Measurements from ENCODE around the gene PAX7. TPM values are rescaled to one million over a fixed set of nuclear protein-coding genes. Genes with fewer than 3 reads are reported as not detected.
"Not testable (repeated sequence)": the region's sequence is repeated elsewhere in the genome, so short reads cannot be mapped to it uniquely, and the experiment has no call there.

The PAX7 gene
- total and polyA plus RNA-seq, 9 of the 15 experiments (the other 6 are each of a cell fraction or from before 2014, with no cell fraction given): not detected

DNA sequence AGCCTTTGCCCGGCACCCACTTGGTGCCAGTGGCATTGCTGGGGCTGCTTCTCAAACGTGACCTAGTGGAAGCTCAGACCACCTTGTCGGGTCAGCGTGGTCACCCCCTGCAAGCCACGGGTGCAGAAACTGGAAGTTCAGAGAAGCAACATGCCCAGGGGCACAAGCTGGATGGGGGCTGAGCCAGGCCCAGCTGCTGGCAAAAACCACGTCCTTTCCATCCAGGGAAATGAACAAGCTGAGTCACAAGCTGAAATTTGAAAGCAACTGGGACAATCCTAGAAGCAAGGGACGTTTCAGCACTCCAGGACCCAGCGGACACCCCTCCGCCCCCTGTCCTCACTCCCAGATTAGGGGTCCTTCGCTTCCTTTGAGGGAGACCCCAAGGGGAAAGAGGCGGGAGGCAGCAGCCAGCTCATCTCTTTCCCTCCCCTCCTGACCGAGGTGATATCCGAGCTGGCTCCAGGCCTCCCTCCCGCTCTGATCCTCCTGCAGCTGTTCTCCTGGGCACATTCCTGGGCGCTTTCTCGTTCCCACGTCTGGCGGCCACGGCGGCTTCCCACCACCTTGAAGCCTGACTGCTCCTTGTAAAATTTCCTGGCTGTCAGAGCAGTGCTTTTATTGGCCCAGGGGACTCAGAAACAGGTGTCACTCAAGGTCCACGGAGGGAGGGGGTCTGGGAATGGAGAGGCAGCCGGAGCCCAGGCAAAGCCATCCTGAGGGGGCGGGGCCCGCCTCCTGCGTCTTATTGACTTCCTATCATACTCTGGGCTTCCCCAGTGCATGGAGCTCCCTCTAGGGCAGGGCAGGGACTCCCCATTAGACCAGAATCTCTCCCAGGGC lies 62.8 kb downstream of the PAX7 start:
- TF ChIP-seq, protein P1, sequence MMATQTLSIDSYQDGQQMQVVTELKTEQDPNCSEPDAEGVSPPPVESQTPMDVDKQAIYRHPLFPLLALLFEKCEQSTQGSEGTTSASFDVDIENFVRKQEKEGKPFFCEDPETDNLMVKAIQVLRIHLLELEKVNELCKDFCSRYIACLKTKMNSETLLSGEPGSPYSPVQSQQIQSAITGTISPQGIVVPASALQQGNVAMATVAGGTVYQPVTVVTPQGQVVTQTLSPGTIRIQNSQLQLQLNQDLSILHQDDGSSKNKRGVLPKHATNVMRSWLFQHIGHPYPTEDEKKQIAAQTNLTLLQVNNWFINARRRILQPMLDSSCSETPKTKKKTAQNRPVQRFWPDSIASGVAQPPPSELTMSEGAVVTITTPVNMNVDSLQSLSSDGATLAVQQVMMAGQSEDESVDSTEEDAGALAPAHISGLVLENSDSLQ (IDR thresholded peaks at IDR 0.05): peak; percentile 43
- TF ChIP-seq ZNF764 (CRISPR knock-in tag; IDR thresholded peaks at IDR 0.05; ENCODE audit: low read depth) (no peak), RBM22 (IDR thresholded peaks at IDR 0.05; ENCODE audit: low read depth, low read length, poor library complexity, severe bottlenecking) (no peak), BHLHE40 (IDR thresholded peaks at IDR 0.05; ENCODE audit: low read length) (no peak), CBFA2T2 (conservative IDR thresholded peaks at IDR 0.05) (no peak)
- Histone ChIP-seq H3K27ac (ENCODE audit: extremely low read depth, low read depth, low read length) (no peak overlapping the region), H3K36me3 (ENCODE audit: control insufficient read depth, insufficient read depth, low read length) (no peaks in the 10 kb centered on the region), H3K27me3 (ENCODE audit: control insufficient read depth in 2 of 2, insufficient read depth in 2 of 2, low read length in 2 of 2) (peaks cover 13 to 52% of the 10 kb centered on the region in 2 experiments; a peak in 3 of 5 replicates), H3K79me2 (ENCODE audit: control insufficient read depth, insufficient read depth, low read length) (no peaks in the 10 kb centered on the region), H3K9ac (ENCODE audit: insufficient read depth in 1 of 2, low read depth in 2 of 2, low read length in 2 of 2) (no peak overlapping the region), H2AFZ (ENCODE audit: low read depth, low read length) (no peak overlapping the region), H3K4me1 (replicated peaks in 1 of 2; ENCODE audit: control insufficient read depth in 2 of 2, insufficient read depth in 2 of 2, low read length in 2 of 2) (no peaks in the 10 kb centered on the region), H3K4me2 (ENCODE audit: insufficient read depth, low read length) (no peak overlapping the region), H3K4me3 (no peak overlapping the region), H4K20me1 (replicated peaks; ENCODE audit: control insufficient read depth, insufficient read depth, low read length) (peaks cover 5% of the 10 kb centered on the region; the same call in 1 of the 2 replicates), H3K9me1 (ENCODE audit: control insufficient read depth, insufficient read depth, low read length) (no peaks in the 10 kb centered on the region), H3K9me3 (replicated peaks; ENCODE audit: control insufficient read depth, insufficient read depth, low read depth, low read length) (no peaks in the 10 kb centered on the region)
- CTCF ChIA-PET (ENCODE audit: low intra/inter-chr PET ratio): no interaction called here
- BruUV-seq (replicated peaks): no TSS peak
- intact Hi-C loops (cut with micrococcal nuclease): no loop called here
- DNase-seq (ENCODE audit: extremely low read depth in 1 of 4, low spot score in 3 of 4): peak in 3 of 4 experiments; percentile 7 to 37 (median 30)
- FAIRE-seq: no peak
- WGBS (ENCODE audit: insufficient coverage, low coverage, missing lambda C conversion rate): 5% methylated on average over 23 of the region's 25 CpGs
- in situ Hi-C loops (cut with MboI): no loop called here
- POLR2A ChIA-PET: interaction anchor here (0.6 to 0.7 kb wide), 3 partner anchors 26 to 1014 kb away, joined by 3 read pairs; no protein-coding TSS in a partner anchor
- ATAC-seq: no peak; the same call in 2 of the 3 replicates

GRCh38 chr1:18694289-18694688 lies 63.6 kb downstream of the PAX7 start:
- POLR2A ChIA-PET; H3K36me3 ChIP-seq (ENCODE audit: control insufficient read depth, insufficient read depth, low read length); H3K27ac ChIP-seq (ENCODE audit: extremely low read depth, low read depth, low read length); ATAC-seq; CTCF ChIA-PET (ENCODE audit: low intra/inter-chr PET ratio); BruUV-seq (replicated peaks); H4K20me1 ChIP-seq (replicated peaks; ENCODE audit: control insufficient read depth, insufficient read depth, low read length); H3K4me2 ChIP-seq (ENCODE audit: insufficient read depth, low read length); DNase-seq (ENCODE audit: extremely low read depth in 1 of 4, low spot score in 3 of 4); intact Hi-C loops (cut with micrococcal nuclease); H3K4me3 ChIP-seq; FAIRE-seq; H3K79me2 ChIP-seq (ENCODE audit: control insufficient read depth, insufficient read depth, low read length); H3K4me1 ChIP-seq (replicated peaks in 1 of 2; ENCODE audit: control insufficient read depth in 2 of 2, insufficient read depth in 2 of 2, low read length in 2 of 2); H2AFZ ChIP-seq (ENCODE audit: low read depth, low read length); in situ Hi-C loops (cut with MboI); H3K9me1 ChIP-seq (ENCODE audit: control insufficient read depth, insufficient read depth, low read length); H3K9me3 ChIP-seq (replicated peaks; ENCODE audit: control insufficient read depth, insufficient read depth, low read depth, low read length); H3K9ac ChIP-seq (ENCODE audit: insufficient read depth in 1 of 2, low read depth in 2 of 2, low read length in 2 of 2): not testable (repeated sequence)
- 0% methylated on average over 7 of the region's 7 CpGs for WGBS (ENCODE audit: insufficient coverage, low coverage, missing lambda C conversion rate)
- peaks cover 19 to 54% of the 10 kb centered on the region in 2 experiments; a peak in 4 of 5 replicates for H3K27me3 ChIP-seq (ENCODE audit: control insufficient read depth in 2 of 2, insufficient read depth in 2 of 2, low read length in 2 of 2)
